Measurements from ENCODE around the gene HTT.

HTT gene

GRCh38 chr4:3245676-3246075 lies 171.2 kb downstream of the HTT start:
- DNase-seq (ENCODE audit: insufficient read length, low spot score) (no peak), FAIRE-seq (no peak)

DNA sequence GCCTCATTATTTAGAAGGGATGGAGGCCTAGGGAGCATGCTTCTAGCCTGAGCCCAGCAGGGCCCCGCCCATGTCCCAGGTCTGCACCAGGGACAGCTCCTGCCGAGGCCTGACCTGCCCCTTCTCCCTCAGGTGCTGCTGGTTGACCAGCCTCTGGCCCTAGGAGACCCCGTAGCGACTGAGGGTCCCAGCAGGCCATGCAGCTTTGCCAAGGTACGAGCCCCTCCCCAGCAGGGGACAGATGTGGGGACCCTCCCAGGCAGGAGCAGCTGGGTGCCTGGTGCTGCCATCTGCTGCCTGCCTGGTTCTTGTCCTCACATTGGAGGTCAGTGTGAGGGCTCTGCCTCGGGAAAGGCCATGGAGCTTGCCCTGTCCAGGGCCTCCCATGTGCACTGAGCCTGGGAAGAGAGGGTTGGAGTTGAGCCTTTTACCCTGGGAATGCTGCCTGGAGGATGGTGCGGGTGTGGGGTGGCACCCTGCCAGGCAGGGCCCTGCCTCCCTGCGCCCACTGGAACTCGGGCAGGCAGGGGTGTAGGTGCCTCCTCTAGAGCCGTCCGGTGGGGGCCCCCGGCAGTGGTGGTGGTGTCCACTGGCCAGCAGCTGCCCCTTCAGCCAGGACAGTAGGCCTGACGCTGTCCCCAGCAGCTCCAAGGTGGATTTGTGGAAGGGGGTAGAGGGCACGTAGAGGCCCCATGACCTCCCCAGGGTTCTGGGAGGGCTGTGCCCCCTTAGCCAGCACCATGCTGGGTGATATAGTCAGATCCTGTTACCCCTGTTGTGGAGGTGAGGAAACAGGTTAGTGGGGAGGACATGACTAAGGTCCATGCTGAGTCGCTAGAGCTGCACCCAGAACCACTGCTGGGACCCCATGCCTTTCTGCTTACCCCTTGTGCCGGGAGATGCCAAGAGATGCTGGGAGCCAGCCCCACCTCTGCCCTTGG lies 172.2 kb downstream of the HTT start:
- DNase-seq (ENCODE audit: insufficient read length, low spot score), result no peak
- FAIRE-seq, result no peak

- no peak for FAIRE-seq
Measured at GRCh38 chr4:3247399-3248177, 173.1 kb downstream of the HTT start.

GRCh38 chr4:3248178-3248480 lies 173.6 kb downstream of the HTT start:
- FAIRE-seq, result no peak
- no peak for DNase-seq (ENCODE audit: insufficient read length, low spot score)

More at GRCh38 chr4:3247399-3248177, 173.1 kb downstream of the HTT start:
- no peak for DNase-seq (ENCODE audit: insufficient read length, low spot score)

GRCh38 chr4:3248811-3249661 lies 174.6 kb downstream of the HTT start, which contains the start of gene MSANTD1:
Gene MSANTD1 (plus strand): TSS chr4:3249159. CDS start chr4:3249223, 64 bp downstream.
- DNase-seq (ENCODE audit: insufficient read length, low spot score), result no peak
- no peak for FAIRE-seq

- no peak for DNase-seq (ENCODE audit: insufficient read length, low spot score)
- FAIRE-seq, result no peak
Measured at GRCh38 chr4:3249711-3250437, 175.4 kb downstream of the HTT start.

GRCh38 chr4:3250438-3250955 lies 176.0 kb downstream of the HTT start:
- no peak for DNase-seq (ENCODE audit: insufficient read length, low spot score)
- no peak for FAIRE-seq

- FAIRE-seq (no peak), DNase-seq (ENCODE audit: insufficient read length, low spot score) (no peak)
Measured at GRCh38 chr4:3250956-3251690, 176.6 kb downstream of the HTT start.

DNA sequence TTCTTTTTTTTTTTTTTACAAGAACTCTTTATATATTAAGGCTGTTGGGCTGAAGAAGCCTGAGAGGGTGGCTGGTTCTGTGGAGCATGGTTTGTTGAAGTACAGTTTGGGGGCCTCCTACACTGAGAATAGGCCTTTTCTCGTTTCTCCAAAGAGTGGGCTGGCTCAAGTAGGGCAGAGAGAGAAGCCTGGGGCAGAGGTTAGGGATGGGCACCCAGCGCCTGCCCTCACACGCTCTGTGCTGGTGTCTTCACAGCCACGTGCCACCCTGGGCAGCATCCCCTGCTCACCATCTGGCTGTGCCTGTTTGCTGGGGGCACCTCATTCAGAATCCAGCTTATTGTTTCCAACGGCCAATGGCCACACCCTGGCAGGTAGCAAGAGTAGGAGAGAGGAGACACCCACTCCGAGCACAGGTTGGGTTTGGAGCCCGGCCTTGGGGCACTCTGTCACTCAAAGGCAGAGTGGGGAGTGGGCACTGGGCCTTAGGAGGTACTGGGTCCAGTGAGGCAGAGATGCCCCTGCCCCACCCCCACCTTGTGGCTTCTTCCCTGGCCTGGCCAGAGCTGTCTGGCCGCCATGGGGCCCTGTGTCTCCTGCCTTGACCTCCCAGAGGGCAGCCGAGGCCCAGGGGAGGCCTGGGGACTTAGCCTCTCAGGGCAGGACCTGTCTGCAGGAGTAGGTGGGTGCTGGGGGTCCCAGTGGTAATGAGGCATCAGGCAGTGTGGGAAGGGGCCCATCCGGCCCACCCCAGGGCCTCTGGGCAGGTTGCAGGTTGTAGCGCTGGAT lies 177.4 kb downstream of the HTT start:
- DNase-seq (ENCODE audit: insufficient read length, low spot score), result no peak
- FAIRE-seq, result no peak

- DNase-seq (ENCODE audit: insufficient read length, low spot score) (no peak), FAIRE-seq (no peak)
Measured at GRCh38 chr4:3252480-3252828, 178.0 kb downstream of the HTT start.

- DNase-seq (ENCODE audit: insufficient read length, low spot score), result no peak
- FAIRE-seq, result no peak
Measured at GRCh38 chr4:3252831-3253641, 178.6 kb downstream of the HTT start.

DNA sequence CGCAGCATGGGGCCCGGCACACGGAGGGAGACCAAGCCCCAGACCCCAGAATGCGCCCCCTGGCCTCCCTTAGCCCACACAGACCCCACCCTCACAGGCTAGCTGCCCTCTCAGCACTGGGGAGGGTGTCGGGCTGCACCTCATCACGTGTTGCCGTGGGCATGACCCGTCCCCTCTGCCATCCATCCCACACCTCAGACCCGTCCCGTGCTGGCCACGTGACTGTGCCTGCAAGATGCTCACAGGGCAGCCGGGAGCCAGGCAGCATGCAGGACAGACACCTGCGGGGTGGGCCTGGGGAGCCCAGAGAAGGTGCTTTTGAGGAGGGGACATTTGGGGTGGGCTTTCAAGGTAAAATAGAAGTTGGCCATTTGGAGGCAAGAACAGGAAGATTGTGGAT lies 179.3 kb downstream of the HTT start:
- no peak for FAIRE-seq

GRCh38 chr4:3254302-3255131 lies 180.0 kb downstream of the HTT start:
- DNase-seq (ENCODE audit: insufficient read length, low spot score), result no peak
- no peak for FAIRE-seq

More for the DNA sequence above, 179.3 kb downstream of the HTT start:
- DNase-seq (ENCODE audit: insufficient read length, low spot score), result no peak

- no peak for DNase-seq (ENCODE audit: insufficient read length, low spot score)
- FAIRE-seq, result no peak
Measured at GRCh38 chr4:3255611-3256186, 181.2 kb downstream of the HTT start.

GRCh38 chr4:3256230-3257102 lies 182.0 kb downstream of the HTT start:
- no peak for FAIRE-seq
- no peak for DNase-seq (ENCODE audit: insufficient read length, low spot score)

Measured in GM19239 (cell line).